Cardiac muscle cell (in vitro differentiated cells and primary cell): ENCODE results near the gene EBF3. TPM values are rescaled to one million over a fixed set of nuclear protein-coding genes. Genes with fewer than 3 reads are reported as not detected.

Source experiments
- DNase-seq, 2 donors: peaks; one replicate each; pipeline versions ENCODE4 v3.0.0 to v3.0.0-alpha.2; 2010 to 2017; ENCODE audit warnings: low read depth in 1 of 2, low spot score in 1 of 2
- H3K27ac ChIP-seq: fragments of 200-600 bp; sonication (generic); 2 replicates; pipeline ENCODE4 v1.5.1; 2016
- H3K27me3 ChIP-seq: fragments of 200-600 bp; sonication (generic); 2 replicates; pipeline ENCODE4 v1.6.0; 2016; ENCODE audit warnings: control low read depth
- H3K36me3 ChIP-seq: fragments of 200-600 bp; sonication (generic); 2 replicates; pipeline ENCODE4 v1.5.1; 2016; ENCODE audit warnings: control low read depth
- H3K4me1 ChIP-seq: fragments of 200-600 bp; sonication (generic); 2 replicates; pipeline ENCODE4 v1.8.1; 2017; ENCODE audit warnings: low read depth, mild to moderate bottlenecking, mixed run types
- H3K4me3 ChIP-seq: fragments of 200-600 bp; sonication (generic); 2 replicates; pipeline ENCODE4 v1.5.1; 2016; ENCODE audit warnings: mild to moderate bottlenecking
- H3K9me3 ChIP-seq: fragments of 200-600 bp; sonication (generic); 2 replicates; pipeline ENCODE4 v1.5.1; 2017; ENCODE audit warnings: low read depth, mild to moderate bottlenecking, control low read depth
- CTCF ChIP-seq: IDR thresholded peaks from 2 replicates; pipeline ENCODE4 v1.5.1; 2012; ENCODE audit warnings: low read depth, mild to moderate bottlenecking, low read length
- polyA plus RNA-seq: library from polyadenylated mRNA; unstranded; fragments of >200 nt; fragmentation: Nextera tagmentation; extraction: Ambion mirVana; gene quantifications from 2 replicates; pipeline ENCODE4 v1.2.1, GENCODE V29; 2016
- total RNA-seq: library from RNA; depleted of rRNA; stranded (reverse); fragments of >200 nt; gene quantifications from 2 replicates; pipeline ENCODE4 v1.2.3, GENCODE V29; 2016

Gene EBF3
- total and polyA plus RNA-seq, 2 experiments from 2014 or later: 0.61 to 2.8 TPM

DNA sequence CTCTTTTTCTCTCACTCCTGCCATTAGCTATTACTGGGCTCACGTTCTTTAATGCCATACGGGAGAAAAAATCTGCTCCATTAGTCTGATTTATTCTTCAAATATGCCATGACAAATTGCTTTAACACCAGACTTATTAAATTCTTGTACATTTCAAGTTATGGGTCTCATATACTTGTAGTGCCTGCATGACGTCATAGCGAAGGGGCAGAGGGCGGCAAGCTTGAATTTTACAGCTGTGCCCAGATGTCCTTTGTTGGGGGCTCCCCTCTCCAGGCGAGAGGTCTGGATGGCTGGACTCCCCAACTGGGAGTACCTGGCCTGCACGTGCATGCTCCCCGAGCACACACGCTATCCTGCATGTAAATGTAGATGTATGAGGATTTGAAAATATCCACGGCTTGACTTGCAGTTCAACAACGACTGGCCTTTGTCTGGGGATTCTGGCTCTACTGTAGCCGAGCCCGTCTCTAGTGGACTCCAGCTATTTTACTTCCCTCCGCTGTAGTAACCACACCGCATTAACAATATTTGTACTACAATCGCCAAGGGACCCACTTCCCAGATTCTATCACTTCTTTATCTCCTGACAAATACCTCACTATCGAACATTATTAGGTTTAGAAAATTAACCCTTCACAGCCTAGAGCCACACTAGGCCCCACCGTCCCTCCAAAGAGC, 79.5 kb downstream of the EBF3 start:
- Histone ChIP-seq H3K4me1 (peaks cover 15% of the 10 kb centered on the region), H3K27ac (no peak overlapping the region), H3K9me3 (no peaks in the 10 kb centered on the region), H3K27me3 (peaks cover 3% of the 10 kb centered on the region), H3K36me3 (no peaks in the 10 kb centered on the region), H3K4me3 (no peak overlapping the region)
- no peak for DNase-seq
- TF ChIP-seq CTCF: no peak

- H3K36me3 ChIP-seq: no peaks in the 10 kb centered on the region
- H3K27me3 ChIP-seq: peaks cover 3% of the 10 kb centered on the region
- H3K9me3 ChIP-seq: no peaks in the 10 kb centered on the region
- H3K4me3 ChIP-seq: no peak overlapping the region
- H3K4me1 ChIP-seq: peaks cover 15% of the 10 kb centered on the region
- H3K27ac ChIP-seq: no peak overlapping the region
- TF ChIP-seq CTCF: no peak
- DNase-seq: no peak
Measured at GRCh38 chr10:129883626-129884397, 80.3 kb downstream of the EBF3 start.

GRCh38 chr10:129883029-129883428, 81.0 kb downstream of the EBF3 start:
- no peak for DNase-seq
- no peaks in the 10 kb centered on the region for H3K9me3 ChIP-seq
- H3K4me3 ChIP-seq: no peak overlapping the region
- H3K4me1 ChIP-seq: peaks cover 15% of the 10 kb centered on the region
- no peak overlapping the region for H3K27ac ChIP-seq
- H3K27me3 ChIP-seq: peaks cover 3% of the 10 kb centered on the region
- no peak for TF ChIP-seq CTCF
- no peaks in the 10 kb centered on the region for H3K36me3 ChIP-seq

DNA sequence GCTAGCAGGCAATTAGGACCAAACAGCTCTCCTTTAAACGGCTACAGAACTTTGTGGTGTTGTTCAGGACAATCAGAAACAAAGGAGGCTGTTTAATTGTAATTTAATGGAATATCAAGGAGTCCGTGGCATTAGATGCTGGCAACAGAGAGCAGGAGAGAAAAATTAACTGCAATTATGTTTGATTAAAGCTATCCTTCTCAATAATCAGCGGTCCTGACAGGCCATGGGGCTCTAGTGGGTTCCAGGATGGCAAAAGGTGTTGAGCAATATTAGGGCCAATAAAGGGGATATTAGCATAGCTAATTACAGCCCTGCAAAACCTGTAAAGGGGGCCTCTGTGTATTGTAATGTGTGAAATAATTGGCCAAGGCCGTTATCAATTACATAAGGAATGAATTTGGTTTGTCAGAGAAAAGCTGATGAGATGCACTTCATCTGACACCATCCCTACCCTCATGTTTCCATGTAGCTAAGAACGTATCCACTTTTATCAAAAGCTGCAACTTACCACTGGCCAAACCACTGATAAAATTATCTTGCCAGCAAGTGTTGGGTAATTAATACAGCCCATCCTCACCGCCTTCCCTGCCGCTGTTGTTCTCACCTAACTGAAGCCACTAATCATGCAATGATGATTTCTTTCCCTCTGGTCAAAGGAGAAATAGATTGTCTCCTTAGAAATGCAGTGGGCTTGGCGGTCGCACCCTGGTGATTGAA, 81.6 kb downstream of the EBF3 start:
- DNase-seq: no peak
- TF ChIP-seq CTCF: no peak
- Histone ChIP-seq H3K9me3 (no peaks in the 10 kb centered on the region), H3K27me3 (peaks cover 3% of the 10 kb centered on the region), H3K4me3 (no peak overlapping the region), H3K4me1 (peaks cover 15% of the 10 kb centered on the region), H3K36me3 (no peaks in the 10 kb centered on the region), H3K27ac (no peak overlapping the region)

DNA sequence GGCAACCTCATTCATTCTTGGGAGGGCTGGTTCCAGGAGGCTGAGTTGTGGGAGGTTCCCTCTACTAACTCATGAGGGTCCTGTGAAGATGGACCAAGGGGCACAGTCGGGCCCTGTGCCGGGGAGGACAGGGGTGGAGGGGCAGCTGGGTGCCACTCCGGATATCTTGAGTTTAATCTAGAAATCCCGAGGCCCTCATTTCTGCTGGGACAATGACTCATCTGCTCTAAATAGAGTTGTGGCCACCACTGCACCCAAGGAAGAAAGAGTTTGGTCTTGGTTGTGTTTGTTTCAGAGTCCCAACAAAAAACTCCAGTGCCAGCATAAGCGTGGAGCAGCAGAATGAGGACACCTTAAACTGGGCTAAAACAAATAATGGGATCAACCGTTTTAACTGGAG, 82.4 kb downstream of the EBF3 start:
- no peak overlapping the region for H3K27ac ChIP-seq
- no peaks in the 10 kb centered on the region for H3K36me3 ChIP-seq
- H3K4me1 ChIP-seq: peaks cover 15% of the 10 kb centered on the region
- no peaks in the 10 kb centered on the region for H3K9me3 ChIP-seq
- no peak overlapping the region for H3K4me3 ChIP-seq
- H3K27me3 ChIP-seq: peaks cover 3% of the 10 kb centered on the region
- no peak for TF ChIP-seq CTCF
- no peak for DNase-seq
